GM18870 (cell line): Measurements from ENCODE around the gene KRTAP9-9.
"Not testable (repeated sequence)": the region's sequence is repeated elsewhere in the genome, so short reads cannot be mapped to it uniquely, and the experiment has no call there.

ENCODE experiments used
- ATAC-seq: cut with Tn5 transposase; IDR thresholded peaks from one replicate; pipeline ENCODE4 v1.9.1; 2021; ENCODE audit warnings: moderate library complexity; ENCODE audit not compliant: unreplicated experiment

Gene KRTAP9-9

DNA sequence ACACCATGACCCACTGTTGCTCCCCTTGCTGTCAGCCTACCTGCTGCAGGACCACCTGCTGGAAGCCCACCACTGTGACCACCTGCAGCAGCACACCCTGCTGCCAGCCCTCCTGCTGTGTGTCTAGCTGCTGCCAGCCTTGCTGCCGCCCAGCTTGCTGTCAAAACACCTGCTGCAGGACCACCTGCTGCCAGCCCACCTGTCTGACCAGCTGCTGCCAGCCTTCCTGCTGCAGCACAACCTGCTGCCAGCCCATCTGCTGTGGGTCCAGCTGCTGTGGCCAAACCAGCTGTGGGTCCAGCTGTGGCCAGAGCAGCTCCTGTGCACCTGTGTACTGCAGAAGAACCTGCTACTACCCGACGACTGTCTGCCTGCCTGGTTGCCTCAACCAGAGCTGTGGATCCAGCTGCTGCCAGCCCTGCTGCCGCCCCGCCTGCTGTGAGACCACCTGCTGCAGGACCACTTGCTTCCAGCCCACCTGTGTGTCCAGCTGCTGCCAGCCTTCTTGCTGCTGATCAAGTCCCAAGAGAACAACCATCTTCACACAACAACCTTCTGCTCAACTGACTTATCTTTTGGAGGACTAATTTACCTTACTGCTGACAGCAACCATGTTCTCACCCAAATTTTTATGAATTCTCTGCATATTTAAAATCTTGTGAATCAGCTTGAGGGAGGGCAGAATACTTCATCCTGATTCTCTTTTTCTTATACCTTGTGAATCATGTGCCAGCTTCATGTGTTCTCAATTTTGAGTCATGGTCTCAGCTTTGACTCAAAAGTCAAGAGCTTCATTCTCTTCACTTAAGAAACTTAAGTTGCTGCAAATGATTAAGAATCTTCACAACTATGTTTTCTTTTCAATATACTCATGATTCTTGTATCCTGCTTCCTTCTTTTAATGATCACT, at the start of gene KRTAP9-9:
TSS of gene KRTAP9-9 (plus strand) at position 4 of the 910 bp plus-strand sequence.
- not testable (repeated sequence) for ATAC-seq

DNA sequence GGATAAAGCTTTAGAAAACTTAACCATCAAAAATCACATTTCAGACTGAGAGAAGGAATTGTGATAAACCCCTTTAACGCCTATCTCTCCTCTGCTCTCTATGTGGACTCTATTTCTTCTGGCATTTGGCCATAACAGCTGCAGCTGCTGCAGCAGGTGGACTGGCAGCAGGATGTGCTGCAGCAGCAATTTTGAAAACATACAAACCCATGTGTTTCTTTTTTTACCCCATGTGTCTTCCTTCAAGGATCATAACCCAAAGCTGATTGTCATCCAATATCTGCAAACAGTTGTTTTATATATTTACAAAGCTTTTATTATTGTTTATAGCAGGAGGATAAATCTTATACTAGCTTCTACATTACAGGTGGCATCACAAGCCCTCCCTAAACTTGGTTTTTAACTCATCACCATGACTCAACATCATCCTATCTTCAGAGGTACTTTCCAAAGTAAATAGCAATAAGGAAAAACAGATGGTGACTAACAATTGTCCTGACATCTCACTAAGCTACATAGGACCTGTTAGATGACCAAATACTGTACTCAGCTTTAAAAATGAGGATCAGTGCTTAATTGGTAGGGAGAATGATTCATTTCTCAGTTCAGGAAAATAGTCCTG, 43.2 kb upstream of the KRTAP9-9 start:
- ATAC-seq = no peak

DNA sequence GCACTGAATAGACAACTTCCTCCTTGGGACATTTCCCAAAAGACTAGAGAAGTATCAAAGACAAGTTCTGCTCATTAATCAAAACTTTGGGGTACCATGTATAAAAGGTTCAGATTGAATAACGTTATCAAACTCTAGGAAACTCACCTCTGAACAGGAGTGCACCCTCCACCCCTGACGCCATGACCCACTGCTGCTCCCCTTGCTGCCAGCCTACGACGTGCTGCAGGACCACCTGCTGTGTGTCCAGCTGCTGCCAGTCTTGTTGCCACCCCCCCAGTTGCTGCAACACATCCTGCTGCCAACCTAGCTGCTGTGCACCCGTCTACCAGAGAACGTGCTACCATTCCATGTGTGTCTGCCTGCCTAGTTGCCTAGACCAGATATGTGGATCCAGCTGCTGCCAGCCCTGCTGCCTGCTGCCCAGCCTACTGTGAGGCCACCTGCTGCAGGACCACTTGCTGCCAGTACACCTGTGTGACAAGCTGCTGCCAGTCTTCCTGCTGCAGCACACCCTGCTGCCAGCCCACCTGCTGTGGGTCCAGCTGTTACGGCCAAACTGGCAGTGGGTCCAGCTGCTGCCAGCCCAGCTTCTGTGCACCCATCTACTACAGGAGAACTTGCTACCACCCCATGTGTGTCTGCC, 42.5 kb upstream of the KRTAP9-9 start:
- no peak for ATAC-seq

DNA sequence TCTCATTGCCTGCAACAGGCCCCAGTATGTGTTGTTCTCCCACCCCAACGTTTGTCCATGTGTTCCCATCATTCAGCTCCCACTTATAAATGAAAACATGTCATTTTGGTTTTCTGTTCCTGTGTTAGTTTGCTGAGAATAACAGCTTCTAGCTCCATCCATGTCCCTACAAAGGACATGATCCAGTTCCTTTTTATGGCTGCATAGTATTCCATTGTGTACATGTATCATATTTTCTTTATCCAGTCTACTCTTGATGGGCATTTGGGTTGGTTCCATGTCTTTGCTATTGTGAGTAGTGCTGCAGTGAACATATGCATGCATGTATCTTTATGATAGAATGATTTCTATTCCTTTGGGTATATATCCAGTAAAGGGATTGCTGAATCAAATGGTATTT, 39.5 kb upstream of the KRTAP9-9 start:
- no peak for ATAC-seq

DNA sequence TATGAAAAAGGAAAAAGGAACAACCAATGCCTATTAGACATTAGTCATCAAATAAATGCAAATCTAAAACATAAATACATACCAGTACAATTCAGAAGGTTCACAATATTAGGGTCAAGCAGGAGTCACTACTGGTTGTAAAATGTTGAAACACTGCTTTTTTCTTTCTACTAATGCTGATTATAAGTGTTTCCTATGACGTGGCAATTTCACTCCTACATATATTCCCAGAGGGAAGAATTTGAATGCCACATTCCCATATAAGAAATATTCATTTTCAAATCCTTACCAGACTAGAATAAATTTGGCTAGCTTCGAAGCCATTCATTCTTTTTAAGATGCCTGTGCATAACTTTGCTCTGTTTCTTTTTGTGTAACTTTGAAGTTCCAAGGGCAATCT, 31.4 kb upstream of the KRTAP9-9 start:
- ATAC-seq = no peak

DNA sequence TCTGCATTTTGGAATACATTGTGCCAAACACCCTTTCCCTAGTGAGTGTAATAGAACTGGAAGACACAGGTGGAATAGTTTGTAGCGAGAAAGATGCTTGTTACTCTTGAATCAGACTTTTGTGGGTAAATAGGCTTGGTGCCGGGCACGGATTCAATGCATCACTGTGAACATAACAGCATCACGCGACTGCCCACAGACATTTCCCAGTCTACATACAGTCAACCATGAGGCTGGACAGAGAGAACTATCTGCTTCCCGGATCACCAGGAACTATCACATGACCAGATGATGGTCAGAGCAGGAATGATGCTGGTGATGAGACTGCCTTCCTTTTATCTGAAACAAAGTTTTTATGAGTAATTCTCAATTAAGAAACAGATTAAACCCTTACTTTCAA, 29.1 kb upstream of the KRTAP9-9 start:
- no peak for ATAC-seq

DNA sequence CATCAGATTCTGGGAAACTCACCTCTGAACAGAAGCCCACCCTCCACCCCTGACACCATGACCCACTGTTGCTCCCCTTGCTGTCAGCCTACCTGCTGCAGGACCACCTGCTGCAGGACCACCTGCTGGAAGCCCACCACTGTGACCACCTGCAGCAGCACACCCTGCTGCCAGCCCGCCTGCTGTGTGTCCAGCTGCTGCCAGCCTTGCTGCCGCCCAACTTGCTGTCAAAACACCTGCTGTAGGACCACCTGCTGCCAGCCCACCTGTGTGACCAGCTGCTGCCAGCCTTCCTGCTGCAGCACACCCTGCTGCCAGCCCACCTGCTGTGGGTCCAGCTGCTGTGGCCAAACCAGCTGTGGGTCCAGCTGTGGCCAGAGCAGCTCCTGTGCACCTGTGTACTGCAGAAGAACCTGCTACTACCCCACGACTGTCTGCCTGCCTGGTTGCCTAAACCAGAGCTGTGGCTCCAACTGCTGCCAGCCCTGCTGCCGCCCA, 28.5 kb upstream of the KRTAP9-9 start, which contains the start of gene KRTAP9-2:
TSS of gene KRTAP9-2 (plus strand) at position 51 of the 498 bp plus-strand sequence. CDS start at position 58, 7 bp downstream.
- not testable (repeated sequence) for ATAC-seq

DNA sequence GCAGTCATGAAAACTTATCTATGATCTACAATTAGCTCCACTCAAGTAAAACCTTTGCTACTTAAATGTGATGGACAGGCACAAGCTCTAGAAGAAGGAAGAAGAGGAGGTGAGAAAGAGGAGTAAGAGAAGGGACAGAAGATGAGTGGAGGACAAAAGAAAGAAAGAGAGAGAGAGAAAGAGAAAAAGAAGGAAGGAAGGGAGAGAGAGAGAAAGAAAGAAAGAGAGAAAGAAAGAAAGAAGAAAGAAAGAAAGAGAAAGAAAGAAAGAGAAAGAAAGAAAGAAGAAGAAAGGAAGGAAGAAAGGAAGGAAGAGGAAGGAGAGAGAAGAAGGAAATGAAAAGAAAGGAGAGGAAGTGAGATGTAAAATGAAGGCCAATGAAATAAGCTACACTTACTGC, 25.1 kb upstream of the KRTAP9-9 start:
- no peak for ATAC-seq

DNA sequence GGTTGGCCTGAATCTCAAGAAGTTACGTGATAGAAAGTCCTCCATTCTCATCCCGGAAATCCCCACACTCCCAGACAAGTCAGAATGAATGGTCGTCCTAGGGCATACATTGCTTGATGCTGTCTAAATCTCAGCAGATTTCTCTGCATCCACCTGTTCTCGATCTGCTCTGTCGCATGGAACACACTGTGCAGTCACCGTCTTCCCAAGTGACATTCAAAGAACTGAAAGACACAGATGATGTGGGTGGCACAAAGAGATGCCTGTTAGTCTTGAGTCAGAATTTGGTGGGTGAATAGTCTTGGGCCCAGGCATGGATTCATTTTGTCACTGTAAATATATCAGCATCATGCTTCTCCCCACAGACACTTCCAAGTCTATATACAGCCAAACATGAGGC, 23.5 kb upstream of the KRTAP9-9 start:
- no peak for ATAC-seq

DNA sequence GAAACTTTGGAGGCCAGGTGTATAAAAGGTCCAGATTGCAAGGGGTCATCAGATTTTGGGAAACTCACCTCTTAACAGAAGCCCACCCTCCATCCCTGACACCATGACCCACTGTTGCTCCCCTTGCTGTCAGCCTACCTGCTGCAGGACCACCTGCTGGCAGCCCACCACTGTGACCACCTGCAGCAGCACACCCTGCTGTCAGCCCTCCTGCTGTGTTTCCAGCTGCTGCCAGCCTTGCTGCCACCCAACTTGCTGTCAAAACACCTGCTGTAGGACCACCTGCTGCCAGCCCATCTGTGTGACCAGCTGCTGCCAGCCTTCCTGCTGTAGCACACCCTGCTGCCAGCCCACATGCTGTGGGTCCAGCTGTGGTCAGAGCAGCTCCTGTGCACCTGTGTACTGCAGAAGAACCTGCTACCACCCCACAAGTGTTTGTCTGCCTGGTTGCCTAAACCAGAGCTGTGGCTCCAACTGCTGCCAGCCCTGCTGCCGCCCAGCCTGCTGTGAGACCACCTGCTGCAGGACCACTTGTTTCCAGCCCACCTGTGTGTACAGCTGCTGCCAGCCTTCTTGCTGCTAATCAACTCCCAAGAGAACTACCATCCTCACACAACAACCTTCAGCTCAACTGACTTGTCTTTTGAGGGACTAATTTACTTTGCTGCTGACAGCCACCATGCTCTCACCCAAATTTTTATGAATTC, 22.6 kb upstream of the KRTAP9-9 start, which contains the start of gene KRTAP9-3:
TSS of gene KRTAP9-3 (plus strand) at position 51 of the 707 bp plus-strand sequence. CDS start at position 104, 53 bp downstream.
- not testable (repeated sequence) for ATAC-seq

DNA sequence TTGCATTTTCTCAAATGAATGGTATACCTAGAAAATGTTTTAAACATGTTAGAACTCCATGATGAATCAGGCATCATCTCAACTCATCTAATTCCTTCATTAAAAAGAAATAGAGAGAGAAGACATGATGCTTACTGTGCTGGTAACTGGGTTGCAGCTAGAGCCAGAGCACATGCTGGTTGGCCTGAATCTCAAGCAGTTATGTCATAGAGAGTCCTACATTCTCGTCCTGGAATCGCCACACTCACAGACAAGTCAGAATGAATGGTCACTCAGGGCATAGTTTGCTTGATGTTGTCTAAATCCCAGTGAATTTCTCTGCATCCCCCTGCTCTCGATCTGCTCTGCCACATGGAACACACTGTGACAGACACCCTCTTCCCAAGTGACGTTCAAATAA, 18.1 kb upstream of the KRTAP9-9 start:
- ATAC-seq = not testable (repeated sequence)

DNA sequence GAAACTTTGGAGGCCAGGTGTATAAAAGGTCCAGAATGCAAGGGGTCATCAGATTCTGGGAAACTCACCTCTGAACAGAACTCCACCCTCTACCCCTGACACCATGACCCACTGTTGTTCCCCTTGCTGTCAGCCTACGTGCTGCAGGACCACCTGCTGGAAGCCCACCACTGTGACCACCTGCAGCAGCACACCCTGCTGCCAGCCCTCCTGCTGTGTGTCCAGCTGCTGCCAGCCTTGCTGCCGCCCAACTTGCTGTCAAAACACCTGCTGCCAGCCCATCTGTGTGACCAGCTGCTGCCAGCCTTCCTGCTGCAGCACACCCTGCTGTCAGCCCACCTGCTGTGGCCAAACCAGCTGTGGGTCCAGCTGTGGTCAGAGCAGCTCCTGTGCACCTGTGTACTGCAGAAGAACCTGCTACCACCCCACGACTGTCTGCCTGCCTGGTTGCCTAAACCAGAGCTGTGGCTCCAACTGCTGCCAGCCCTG, 17.2 kb upstream of the KRTAP9-9 start, which contains the start of gene KRTAP9-8:
TSS of gene KRTAP9-8 (plus strand) at position 51 of the 489 bp plus-strand sequence. CDS start at position 104, 53 bp downstream.
- not testable (repeated sequence) for ATAC-seq

DNA sequence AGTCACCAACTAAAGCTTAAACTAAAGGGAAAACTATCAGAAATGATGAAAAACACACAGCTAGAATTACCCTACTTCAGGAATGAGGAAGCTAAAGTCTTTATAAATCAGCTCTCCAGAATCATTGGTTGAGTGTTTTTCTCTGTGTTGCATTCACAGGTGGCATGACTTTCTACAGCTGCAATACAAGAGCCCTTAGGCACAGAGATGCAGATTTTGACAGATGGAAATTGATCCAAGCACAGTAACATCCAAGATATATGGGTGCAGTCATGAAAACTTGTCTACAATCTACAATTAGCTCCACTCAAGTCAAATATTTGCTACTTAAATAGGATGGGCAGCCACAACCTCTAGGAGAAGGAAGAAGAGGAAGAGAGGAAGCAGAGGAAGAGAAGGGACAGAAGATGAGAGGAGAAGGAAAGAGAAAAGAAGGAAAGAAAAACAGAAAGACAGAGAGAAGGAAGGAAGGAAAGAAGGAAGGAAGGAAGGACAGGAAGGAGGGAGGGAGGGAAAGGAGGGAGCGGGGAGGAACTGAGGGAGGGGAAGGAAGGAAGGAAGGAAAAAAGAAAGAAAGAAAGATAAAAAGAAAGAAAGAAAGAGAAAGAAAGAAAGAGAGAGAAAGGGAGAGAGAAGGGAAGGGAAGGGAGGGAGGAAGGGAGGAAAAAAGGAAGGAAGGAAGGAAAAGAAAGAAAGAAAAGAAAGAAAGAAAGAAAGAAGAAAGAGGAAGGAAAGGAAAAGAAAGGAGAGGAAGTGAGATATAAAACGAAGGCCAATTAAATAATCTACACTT, 8.0 kb upstream of the KRTAP9-9 start:
- not testable (repeated sequence) for ATAC-seq

DNA sequence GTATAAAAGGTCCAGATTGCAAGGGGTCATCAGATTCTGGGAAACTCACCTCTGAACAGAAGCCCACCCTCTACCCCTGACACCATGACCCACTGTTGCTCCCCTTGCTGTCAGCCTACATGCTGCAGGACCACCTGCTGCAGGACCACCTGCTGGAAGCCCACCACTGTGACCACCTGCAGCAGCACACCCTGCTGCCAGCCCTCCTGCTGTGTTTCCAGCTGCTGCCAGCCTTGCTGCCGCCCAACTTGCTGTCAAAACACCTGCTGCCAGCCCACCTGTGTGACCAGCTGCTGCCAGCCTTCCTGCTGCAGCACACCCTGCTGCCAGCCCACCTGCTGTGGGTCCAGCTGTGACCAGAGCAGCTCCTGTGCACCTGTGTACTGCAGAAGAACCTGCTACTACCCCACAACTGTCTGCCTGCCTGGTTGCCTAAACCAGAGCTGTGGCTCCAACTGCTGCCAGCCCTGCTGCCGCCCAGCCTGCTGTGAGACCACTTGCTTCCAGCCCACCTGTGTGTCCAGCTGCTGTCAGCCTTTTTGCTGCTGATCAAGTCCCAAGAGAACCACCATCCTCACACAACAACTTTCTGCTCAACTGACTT, 5.4 kb upstream of the KRTAP9-9 start, which contains the start of gene KRTAP9-4:
TSS of gene KRTAP9-4 (plus strand) at position 51 of the 604 bp plus-strand sequence. CDS start at position 85, 34 bp downstream.
- not testable (repeated sequence) for ATAC-seq

DNA sequence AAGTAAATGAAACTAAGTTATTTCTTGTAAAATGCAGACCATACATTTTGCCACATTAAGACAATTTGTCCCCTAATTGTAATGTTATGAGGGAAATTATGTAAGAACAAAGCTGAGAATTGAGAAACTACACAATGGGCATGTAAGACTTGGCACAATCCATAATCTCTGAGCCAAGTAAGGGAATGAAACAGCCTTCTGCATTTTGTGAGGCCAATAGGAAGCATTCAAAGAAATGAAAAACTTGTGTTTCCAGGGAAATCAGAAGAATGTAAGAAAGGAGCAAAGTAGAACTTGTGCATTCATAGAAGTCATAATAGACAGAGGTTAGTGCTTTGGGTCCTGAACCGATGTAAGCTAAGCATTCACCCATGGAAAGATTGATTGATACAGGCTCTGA, 3.9 kb upstream of the KRTAP9-9 start:
- no peak for ATAC-seq

DNA sequence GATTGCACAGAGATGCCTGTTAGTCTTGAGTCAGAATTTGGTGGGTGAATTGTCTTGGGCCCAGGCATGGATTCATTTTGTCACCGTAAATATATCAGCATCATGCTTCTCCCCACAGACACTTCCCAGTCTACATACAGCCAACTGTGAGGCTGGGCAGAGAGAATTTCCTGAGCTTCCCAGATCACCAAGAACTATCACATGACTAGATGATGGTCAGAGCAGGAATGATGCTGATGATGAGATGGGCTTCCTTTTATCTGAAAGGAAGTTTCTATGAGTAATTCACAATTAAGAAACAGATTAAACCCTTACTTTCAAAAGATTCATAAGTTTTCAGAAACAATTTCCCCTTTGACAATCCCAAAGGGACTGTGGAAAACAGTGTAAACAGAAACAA, 323 bp upstream of the KRTAP9-9 start:
- ATAC-seq = no peak

DNA sequence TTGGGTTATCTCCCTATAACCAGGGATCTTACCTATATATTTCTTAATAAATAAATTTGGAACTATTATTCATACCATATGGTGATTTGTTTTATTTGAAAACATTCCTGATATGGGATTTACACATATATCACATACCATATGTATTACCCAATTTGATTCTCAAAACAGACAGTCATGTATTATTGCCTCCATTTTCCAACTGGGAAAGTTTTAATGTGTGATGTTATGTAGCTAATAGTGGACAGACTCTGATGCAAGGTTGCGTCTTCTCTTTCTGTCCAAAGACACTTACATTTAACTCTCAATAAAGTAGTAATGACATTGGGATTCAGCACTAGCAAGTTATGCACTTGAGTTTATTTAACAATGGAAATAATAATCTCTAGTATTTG, 1.1 kb downstream of the KRTAP9-9 start:
- ATAC-seq = no peak

DNA sequence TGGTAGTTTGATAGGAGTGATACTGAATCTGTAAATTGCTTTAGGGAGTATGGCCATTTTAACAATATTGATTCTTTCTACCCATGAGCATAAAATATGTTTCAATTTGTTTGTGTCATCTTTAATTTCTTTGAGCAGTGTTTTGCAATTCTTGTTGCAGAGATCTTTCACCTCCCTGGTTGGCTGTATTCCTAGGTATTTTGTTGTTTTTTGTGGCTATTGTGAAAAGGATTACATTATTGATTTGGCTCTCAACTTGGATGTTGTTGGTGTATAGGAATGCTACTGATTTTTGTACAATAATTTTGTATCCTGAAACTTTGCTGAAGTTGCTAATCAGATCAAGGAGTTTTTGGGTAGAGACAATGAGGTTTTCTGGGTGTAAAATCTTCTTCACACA, 3.2 kb downstream of the KRTAP9-9 start:
- ATAC-seq = no peak

DNA sequence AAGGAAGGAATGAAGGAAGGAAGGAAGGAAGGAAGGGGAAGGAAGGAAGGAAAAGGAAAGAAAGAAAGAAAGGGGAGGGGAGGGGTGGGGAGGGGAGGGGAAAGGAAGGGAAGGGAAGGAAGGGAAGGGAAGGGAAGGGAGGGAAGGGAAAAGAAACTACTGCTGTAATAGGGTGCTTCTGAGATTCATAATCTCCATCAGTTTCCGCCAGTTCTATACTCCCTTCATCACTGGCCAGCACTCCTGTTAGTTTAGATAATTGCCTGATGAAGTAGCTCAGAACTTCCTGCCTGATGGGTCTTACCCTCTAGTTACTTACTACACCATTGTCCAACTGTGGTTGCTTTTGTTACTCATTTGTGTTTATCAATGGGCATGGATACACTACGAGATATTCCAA, 8.0 kb downstream of the KRTAP9-9 start:
- ATAC-seq = no peak
